GM21529 (cell line): Measurements from ENCODE around the gene RGS12.
"Not testable (repeated sequence)": the region's sequence is repeated elsewhere in the genome, so short reads cannot be mapped to it uniquely, and the experiment has no call there.

Source experiments
- ATAC-seq: cut with Tn5 transposase; IDR thresholded peaks from one replicate; pipeline ENCODE4 v1.9.1; 2021; ENCODE audit not compliant: unreplicated experiment

Gene RGS12

GRCh38 chr4:3295837-3296624 lies 3.2 kb downstream of the RGS12 start:
- no peak for ATAC-seq

DNA sequence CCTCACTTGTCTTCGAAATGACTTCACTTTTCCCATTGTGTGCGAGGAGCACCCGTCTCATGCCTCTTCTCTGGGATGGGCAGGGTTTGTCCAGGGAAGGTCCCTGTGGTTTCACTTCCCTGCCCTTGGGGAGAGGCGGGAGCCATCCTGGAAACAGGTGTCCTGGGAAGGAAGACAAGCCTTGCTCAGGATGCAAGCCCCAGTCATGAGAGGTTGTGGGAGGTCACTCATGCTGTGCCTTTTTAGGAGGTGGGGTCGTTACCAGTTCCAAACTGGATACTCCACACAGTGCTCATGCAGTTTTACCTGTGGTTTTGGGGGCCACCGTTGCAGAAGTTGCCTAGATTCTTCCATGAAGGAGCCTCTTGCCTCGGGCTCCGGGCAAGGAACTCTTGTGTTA lies 3.8 kb downstream of the RGS12 start:
- no peak for ATAC-seq

DNA sequence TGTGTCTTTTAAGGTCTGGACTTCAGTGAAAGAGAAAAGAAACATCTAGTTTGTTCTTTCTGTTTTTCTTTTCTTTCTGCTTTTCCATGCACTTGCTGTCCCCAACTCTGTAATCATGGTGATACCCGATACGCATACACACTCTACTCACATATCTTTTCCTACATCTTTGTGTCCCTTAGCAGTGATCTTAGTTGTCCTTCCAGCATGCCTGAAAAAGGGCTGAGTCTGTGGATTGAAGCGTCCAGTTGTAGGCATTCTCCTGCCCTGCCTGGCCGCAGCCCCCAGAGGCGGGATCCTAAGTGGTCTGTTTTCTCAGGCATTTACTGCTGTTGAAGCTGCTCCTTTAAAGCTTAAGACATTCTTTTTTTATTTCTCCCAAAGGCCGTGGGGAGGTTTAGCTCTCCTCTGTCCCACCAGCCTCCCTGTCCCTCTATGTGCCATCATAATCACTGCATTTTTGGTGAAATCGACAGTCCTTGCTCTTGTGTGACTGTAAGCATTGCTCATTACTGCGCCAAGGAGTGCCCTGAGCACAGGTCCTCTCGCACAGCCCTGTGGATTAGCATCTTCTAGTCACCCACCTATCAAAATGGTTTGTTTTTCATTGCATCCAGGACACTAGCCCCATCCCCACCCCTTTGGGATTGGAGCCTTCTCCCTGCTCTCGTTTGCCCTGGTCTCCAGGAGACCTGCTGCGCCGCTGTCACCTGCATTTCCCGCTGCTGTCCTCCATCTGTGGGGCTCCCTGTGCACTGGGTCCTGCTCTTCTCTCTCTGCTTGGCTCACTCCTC lies 4.4 kb downstream of the RGS12 start:
- no peak for ATAC-seq

- no peak for ATAC-seq
These were observed 6.5 kb downstream of the RGS12 start for GRCh38 chr4:3299122-3299975.

DNA sequence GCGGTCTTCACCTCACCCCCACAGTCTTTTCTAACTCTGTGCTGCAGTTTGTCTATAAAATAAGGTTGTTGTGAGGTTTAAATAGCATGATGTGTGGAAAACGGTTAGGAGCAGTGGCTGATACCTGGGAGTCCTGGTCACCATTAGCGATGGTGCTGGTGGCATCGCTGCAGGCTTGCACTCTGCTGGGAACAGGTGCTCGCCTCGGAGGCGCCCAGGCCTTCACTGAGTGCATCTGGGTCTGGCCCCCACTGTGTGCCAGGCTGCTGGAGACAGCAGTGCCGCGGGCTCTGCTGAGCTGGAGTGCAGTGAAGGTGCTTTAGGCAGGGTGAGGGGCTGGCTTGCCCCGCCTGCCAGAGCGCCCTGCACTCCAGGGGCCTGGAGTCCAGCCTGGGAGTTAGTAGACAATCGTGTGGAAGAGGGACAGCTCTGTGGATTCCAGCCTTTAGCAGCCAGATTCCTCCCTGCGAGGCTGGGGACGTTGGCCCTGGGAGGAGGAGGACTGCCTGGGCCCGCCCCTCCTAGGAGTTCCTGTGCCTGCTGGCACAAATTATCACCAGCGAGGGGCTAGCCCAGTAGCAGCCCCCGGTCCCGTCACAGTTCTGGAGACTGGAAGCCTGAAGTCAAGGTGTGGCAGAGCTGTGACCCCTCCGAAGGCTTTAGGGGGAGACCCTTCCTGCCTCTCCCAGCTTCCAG lies 7.3 kb downstream of the RGS12 start:
- no peak for ATAC-seq

GRCh38 chr4:3300882-3301281 lies 8.1 kb downstream of the RGS12 start:
- ATAC-seq, result not testable (repeated sequence)

DNA sequence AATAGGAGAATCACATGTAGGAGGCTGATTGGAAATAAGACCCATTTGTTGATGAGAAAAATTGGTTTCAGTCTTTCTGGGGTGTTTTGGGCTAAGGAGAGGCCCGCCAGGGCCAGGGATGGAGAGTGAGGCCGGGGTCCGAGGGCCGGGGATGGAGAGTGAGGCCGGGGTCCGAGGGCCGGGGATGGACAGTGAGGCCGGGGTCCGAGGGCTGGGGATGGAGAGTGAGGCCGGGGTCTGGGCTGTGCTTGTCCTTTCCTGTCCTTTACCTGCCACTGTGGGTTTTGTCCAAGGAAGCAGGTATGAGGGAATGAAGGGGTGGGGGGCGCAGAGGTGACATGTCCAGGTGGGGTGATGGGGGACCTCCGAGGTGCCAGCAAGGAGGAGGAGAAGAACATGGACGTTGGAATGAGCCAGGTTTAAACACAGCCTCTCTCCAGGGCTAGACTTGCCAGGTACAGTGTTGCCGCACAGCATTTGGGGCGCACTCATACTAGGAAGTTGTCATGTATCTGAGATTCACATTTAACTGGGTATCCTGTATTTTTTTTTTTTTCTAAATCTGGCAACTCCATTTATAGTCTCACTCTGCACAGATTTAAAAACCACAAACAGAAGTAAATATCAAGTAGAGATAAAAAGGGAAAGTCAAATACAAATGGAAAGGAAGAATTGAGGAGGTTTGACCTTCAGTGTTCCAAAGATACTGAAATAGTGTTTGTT lies 8.8 kb downstream of the RGS12 start:
- ATAC-seq, result no peak

DNA sequence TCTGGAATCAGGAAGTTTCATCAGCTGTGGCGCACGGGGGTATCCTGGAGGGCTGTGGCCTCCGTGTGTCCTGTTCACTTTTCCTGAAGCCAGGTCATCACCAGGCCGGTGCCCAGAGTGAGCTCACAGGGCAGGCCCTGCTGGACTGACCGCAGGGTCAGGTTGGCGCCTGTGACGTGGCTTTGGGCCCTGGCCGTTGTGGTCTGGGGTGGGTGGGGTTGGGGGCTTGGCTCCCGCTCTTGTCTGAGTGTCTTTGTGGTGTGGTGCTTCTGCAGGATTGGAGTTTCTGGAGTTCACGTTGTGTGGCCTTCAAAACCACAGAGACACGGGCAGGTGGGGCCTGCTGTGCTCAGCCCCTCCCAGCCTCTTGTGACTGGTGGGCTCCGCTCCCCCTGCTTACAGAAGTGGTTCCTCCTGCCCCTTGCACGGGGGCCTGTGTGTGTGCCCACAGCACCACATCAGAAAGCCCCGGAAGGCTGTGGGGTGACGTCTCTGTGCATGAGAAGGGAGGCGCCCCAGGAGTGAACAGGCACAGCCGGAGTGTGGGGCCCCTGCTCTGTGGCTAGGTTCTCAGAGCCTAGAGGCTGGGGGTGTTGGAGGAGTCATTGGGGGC lies 9.5 kb downstream of the RGS12 start:
- ATAC-seq, result no peak

- no peak for ATAC-seq
These were observed 10.2 kb downstream of the RGS12 start for GRCh38 chr4:3302786-3303564.

GRCh38 chr4:3303565-3303824 lies 10.7 kb downstream of the RGS12 start:
- no peak for ATAC-seq

GRCh38 chr4:3303923-3304710 lies 11.3 kb downstream of the RGS12 start:
- ATAC-seq, result no peak

DNA sequence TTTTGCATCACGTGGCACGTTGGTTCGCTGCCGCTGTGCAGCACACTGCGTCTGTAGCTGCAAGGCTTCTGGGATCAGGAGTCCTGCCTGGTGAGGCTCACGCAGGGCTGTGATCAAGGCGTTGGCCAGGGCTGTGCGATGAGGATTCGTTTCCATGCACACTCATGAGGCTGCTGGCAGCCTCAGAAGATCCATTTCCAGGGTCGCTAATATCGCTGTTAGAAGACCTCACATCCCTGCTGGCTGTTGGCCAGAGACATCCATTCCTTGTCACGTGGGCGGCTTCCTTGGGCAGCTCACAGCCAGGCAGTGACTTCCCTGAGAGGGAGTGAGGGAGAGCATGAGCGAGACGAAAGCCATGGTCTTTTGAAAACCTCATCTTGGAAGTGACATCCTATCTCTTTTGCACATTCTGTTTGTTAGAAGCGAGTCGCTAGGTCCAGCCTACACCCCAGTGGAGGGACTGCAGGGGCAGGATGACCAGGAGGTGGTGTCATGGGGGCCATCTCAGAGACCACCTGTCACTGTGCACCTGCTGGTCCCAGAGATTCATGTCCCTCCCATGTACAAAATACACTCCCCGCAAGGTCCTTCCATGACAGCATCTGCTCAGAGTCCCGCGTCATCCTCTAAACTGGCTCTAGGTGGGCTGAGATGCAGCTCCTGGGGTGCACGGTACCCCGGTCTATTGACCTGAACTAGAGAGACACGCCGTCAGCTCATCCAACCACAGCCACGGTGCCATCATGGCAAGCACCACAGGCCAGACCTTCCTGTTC lies 12.2 kb downstream of the RGS12 start:
- ATAC-seq, result no peak

- no peak for ATAC-seq
These were observed 13.0 kb downstream of the RGS12 start for GRCh38 chr4:3305610-3306371.

GRCh38 chr4:3306450-3306849 lies 13.6 kb downstream of the RGS12 start:
- ATAC-seq, result no peak

DNA sequence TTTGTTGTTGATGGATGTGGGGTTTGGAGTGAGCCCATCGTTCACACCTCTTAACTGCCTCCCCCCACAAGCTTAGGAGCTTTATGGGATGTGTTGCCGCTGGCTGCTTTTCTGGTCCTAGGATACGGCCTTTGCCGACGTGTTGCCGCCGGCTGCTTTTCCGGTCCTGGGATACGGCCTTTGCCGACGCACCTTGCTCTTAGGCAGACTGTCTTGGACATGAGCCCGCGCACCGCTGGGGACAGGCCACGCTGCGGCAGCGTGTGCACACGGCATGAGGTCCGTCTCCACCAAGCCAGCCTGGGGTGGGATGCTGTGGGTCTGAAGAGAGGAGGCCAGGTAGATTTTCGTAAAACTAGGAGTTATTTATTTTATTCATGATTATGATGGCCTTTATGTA lies 14.2 kb downstream of the RGS12 start:
- no peak for ATAC-seq

GRCh38 chr4:3307486-3307885 lies 14.7 kb downstream of the RGS12 start:
- ATAC-seq, result no peak
